GM23338 (cell line): ENCODE measurements around the gene PGGT1B. TPM values are rescaled to one million over a fixed set of nuclear protein-coding genes. Genes with fewer than 3 reads are reported as not detected.

ENCODE experiments used
- ATAC-seq: fragments of 200-7000 bp; cut with Tn5 transposase; 3 replicates; pipeline ENCODE4 v1.9.1; 2020
- DNase-seq: peaks from one replicate; pipeline ENCODE4 v3.0.0-alpha.2; 2015; ENCODE audit warnings: low spot score
- H2AFZ ChIP-seq: fragments of 200-600 bp; sonication (generic); 2 replicates; pipeline ENCODE4 v1.8.0; 2016; ENCODE audit warnings: antibody characterized with exemption, mild to moderate bottlenecking, moderate library complexity
- H3F3A ChIP-seq: fragments of 200-600 bp; sonication (generic); replicated peaks from 2 replicates; pipeline ENCODE4 v1.8.0; 2017; ENCODE audit warnings: antibody characterized with exemption, mixed run types, low read depth
- H3K27ac ChIP-seq: fragments of 200-600 bp; sonication (generic); 2 replicates; pipeline ENCODE4 v1.6.1; 2016; ENCODE audit warnings: low read depth
- H3K27me3 ChIP-seq: fragments of 200-600 bp; sonication (generic); 2 replicates; pipeline ENCODE4 v1.8.0; 2016; ENCODE audit warnings: mild to moderate bottlenecking, mixed run types, moderate library complexity; ENCODE audit not compliant: insufficient read depth
- H3K36me3 ChIP-seq: fragments of 200-600 bp; sonication (generic); 2 replicates; pipeline ENCODE4 v1.8.0; 2016; ENCODE audit warnings: mild to moderate bottlenecking; ENCODE audit not compliant: insufficient read depth
- H3K4me1 ChIP-seq: fragments of 200-600 bp; sonication (generic); 2 replicates; pipeline ENCODE4 v1.8.0; 2016; ENCODE audit warnings: mild to moderate bottlenecking, moderate library complexity; ENCODE audit not compliant: insufficient read depth
- H3K4me2 ChIP-seq: fragments of 200-600 bp; sonication (generic); 2 replicates; pipeline ENCODE4 v1.7.1; 2017; ENCODE audit warnings: mixed run types
- H3K4me3 ChIP-seq: fragments of 200-600 bp; sonication (generic); 2 replicates; pipeline ENCODE4 v1.6.1; 2016; ENCODE audit warnings: mixed run types
- H3K79me2 ChIP-seq: fragments of 200-600 bp; sonication (generic); replicated peaks from 2 replicates; pipeline ENCODE4 v1.8.0; 2017; ENCODE audit warnings: mild to moderate bottlenecking; ENCODE audit not compliant: insufficient read depth
- H3K9me2 ChIP-seq: fragments of 200-600 bp; sonication (generic); 2 replicates; pipeline ENCODE4 v1.8.0; 2017; ENCODE audit not compliant: insufficient read depth
- H4K20me1 ChIP-seq: fragments of 200-600 bp; sonication (generic); replicated peaks from 2 replicates; pipeline ENCODE4 v1.8.0; 2017; ENCODE audit warnings: mild to moderate bottlenecking; ENCODE audit not compliant: insufficient read depth
- H3K27ac Mint-ChIP-seq: 2 replicates; pipeline ENCODE4 v1.8.0; 2020; ENCODE audit warnings: inconsistent platforms, mild to moderate bottlenecking, moderate library complexity, mixed read lengths
- H3K27me3 Mint-ChIP-seq: 3 replicates; pipeline ENCODE4 v1.8.0; 2022; ENCODE audit warnings: low read depth, mild to moderate bottlenecking, moderate library complexity, mixed read lengths, inconsistent platforms; ENCODE audit not compliant: insufficient read depth, poor library complexity
- H3K36me3 Mint-ChIP-seq: 3 replicates; pipeline ENCODE4 v1.8.0; 2021; ENCODE audit warnings: low read depth, mild to moderate bottlenecking, inconsistent platforms, moderate library complexity, mixed read lengths
- H3K4me1 Mint-ChIP-seq: 3 replicates; pipeline ENCODE4 v1.8.0; 2020; ENCODE audit warnings: mild to moderate bottlenecking, inconsistent platforms, mixed read lengths
- H3K4me3 Mint-ChIP-seq: 3 replicates; pipeline ENCODE4 v1.8.0; 2021; ENCODE audit warnings: moderate library complexity, mild to moderate bottlenecking, inconsistent platforms, mixed read lengths
- H3K9me3 Mint-ChIP-seq: 3 replicates; pipeline ENCODE4 v1.8.0; 2020; ENCODE audit warnings: moderate library complexity, mild to moderate bottlenecking, inconsistent platforms, mixed read lengths
- ETS1 ChIP-seq: IDR thresholded peaks from 2 replicates; pipeline ENCODE4 v1.6.1; 2016; ENCODE audit warnings: antibody characterized with exemption
- EZH2 ChIP-seq: fragments of 200-600 bp; sonication (generic); IDR thresholded peaks from one replicate; pipeline ENCODE4 v1.8.0; 2017; ENCODE audit warnings: antibody characterized with exemption, mild to moderate bottlenecking, low read depth; ENCODE audit not compliant: unreplicated experiment
- EZH2phosphoT487 ChIP-seq: fragments of 200-600 bp; sonication (generic); IDR thresholded peaks from one replicate; pipeline ENCODE4 v1.8.1; 2018; ENCODE audit warnings: antibody characterized with exemption; ENCODE audit not compliant: unreplicated experiment
- JUNB ChIP-seq: IDR thresholded peaks from one replicate; pipeline ENCODE4 v1.6.1; 2016; ENCODE audit warnings: antibody characterized with exemption; ENCODE audit not compliant: unreplicated experiment
- NANOG ChIP-seq: IDR thresholded peaks from 2 replicates; pipeline ENCODE4 v1.6.1; 2016; ENCODE audit warnings: antibody characterized with exemption, borderline replicate concordance
- POLR2AphosphoS5 ChIP-seq: IDR thresholded peaks from 2 replicates; pipeline ENCODE4 v1.6.1; 2016; ENCODE audit warnings: antibody characterized with exemption, low read depth
- REST ChIP-seq: IDR thresholded peaks from one replicate; pipeline ENCODE4 v1.6.1; 2018; ENCODE audit warnings: antibody characterized with exemption; ENCODE audit not compliant: unreplicated experiment
- ZNF331 ChIP-seq: fragments of 250-450 bp; sonication (Bioruptor Pico); IDR thresholded peaks from 2 replicates; pipeline ENCODE4 v1.5.0; 2020; ENCODE audit warnings: low read depth, mild to moderate bottlenecking, moderate library complexity
- polyA plus RNA-seq: library from polyadenylated mRNA; unstranded; fragments of >200 nt; fragmentation: Nextera tagmentation; extraction: Ambion mirVana; gene quantifications from 2 replicates; pipeline ENCODE4 v1.2.1, GENCODE V29; 2016
- total RNA-seq: library from RNA; depleted of rRNA; stranded (reverse); fragments of >200 nt; shearing (Covaris generic); gene quantifications from 2 replicates; pipeline ENCODE4 v1.2.3, GENCODE V29; 2014

The PGGT1B gene
- total and polyA plus RNA-seq, 2 experiments from 2014 or later, result 8.6 to 12.9 TPM

- H3K36me3 ChIP-seq, result no peaks in the 10 kb centered on the region
- H3K4me3 ChIP-seq, result no peak overlapping the region
- no peaks in the 10 kb centered on the region for H3K9me2 ChIP-seq
- Mint-ChIP-seq H3K4me1 (peaks cover 15% of the 10 kb centered on the region), H3K36me3 (no peaks in the 10 kb centered on the region), H3K4me3 (no peak overlapping the region), H3K27ac (no peak overlapping the region), H3K9me3 (no peaks in the 10 kb centered on the region), H3K27me3 (peaks cover 32% of the 10 kb centered on the region)
- no peak overlapping the region for H3K27ac ChIP-seq
- H3K4me1 ChIP-seq, result peaks cover 6% of the 10 kb centered on the region
- DNase-seq, result no peak
- H3K4me2 ChIP-seq, result no peak overlapping the region
- 0 out of 2 replicates have a peak, but pooled peaks cover 4% of the 10 kb centered on the region for H3F3A ChIP-seq
- no peak for ATAC-seq
- H2AFZ ChIP-seq, result no peak overlapping the region
- H3K79me2 ChIP-seq, result no peaks in the 10 kb centered on the region
- peaks cover 39% of the 10 kb centered on the region for H3K27me3 ChIP-seq
- H4K20me1 ChIP-seq, result no peaks in the 10 kb centered on the region
- no peak for TF ChIP-seq POLR2AphosphoS5
Observed at GRCh38 chr5:115184770-115185169, 77.9 kb downstream of the PGGT1B start.

- no peaks in the 10 kb centered on the region for H3K36me3 ChIP-seq
- H3K27me3 ChIP-seq, result peaks cover 69% of the 10 kb centered on the region
- Mint-ChIP-seq H3K36me3 (no peaks in the 10 kb centered on the region), H3K27me3 (peaks cover 61% of the 10 kb centered on the region), H3K4me3 (no peak overlapping the region), H3K9me3 (no peaks in the 10 kb centered on the region), H3K27ac (no peak overlapping the region), H3K4me1 (peaks cover 11% of the 10 kb centered on the region)
- ATAC-seq (no peak), DNase-seq (no peak)
- no peak overlapping the region for H3K4me3 ChIP-seq
- peaks cover 6% of the 10 kb centered on the region for H3K4me1 ChIP-seq
- no peak overlapping the region for H2AFZ ChIP-seq
- no peaks in the 10 kb centered on the region for H4K20me1 ChIP-seq
- TF ChIP-seq ZNF331 (CRISPR knock-in tag) (no peak), EZH2 (peak; percentile 18)
- H3K27ac ChIP-seq, result no peak overlapping the region
- H3F3A ChIP-seq, result 0 out of 2 replicates have a peak, but pooled peaks cover 4% of the 10 kb centered on the region
- no peaks in the 10 kb centered on the region for H3K79me2 ChIP-seq
- no peaks in the 10 kb centered on the region for H3K9me2 ChIP-seq
- no peak overlapping the region for H3K4me2 ChIP-seq
Observed at GRCh38 chr5:115181757-115182156, 80.9 kb downstream of the PGGT1B start.

- Histone ChIP-seq H3K79me2 (no peaks in the 10 kb centered on the region), H3K4me1 (peaks cover 6% of the 10 kb centered on the region), H4K20me1 (no peaks in the 10 kb centered on the region), H3K27me3 (peaks cover 84% of the 10 kb centered on the region), H3K27ac (no peak overlapping the region), H3K9me2 (no peaks in the 10 kb centered on the region), H3K4me2 (peak overlapping the region; percentile 96), H2AFZ (peak overlapping the region; percentile 99), H3K4me3 (peak overlapping the region; percentile 64), H3F3A (0 out of 2 replicates have a peak, but pooled peaks cover 4% of the 10 kb centered on the region), H3K36me3 (no peaks in the 10 kb centered on the region)
- TF ChIP-seq NANOG, result no peak
- TF ChIP-seq REST, result no peak
- TF ChIP-seq POLR2AphosphoS5, result no peak
- TF ChIP-seq ETS1, result no peak
- TF ChIP-seq ZNF331 (CRISPR knock-in tag), result no peak
- no peak for TF ChIP-seq EZH2phosphoT487
- no peak for TF ChIP-seq JUNB
- peak; percentile 21 for TF ChIP-seq EZH2
- Mint-ChIP-seq H3K4me3 (peak overlapping the region; percentile 83), H3K27me3 (peaks cover 57% of the 10 kb centered on the region), H3K36me3 (no peaks in the 10 kb centered on the region), H3K4me1 (peaks cover 11% of the 10 kb centered on the region), H3K27ac (no peak overlapping the region), H3K9me3 (no peaks in the 10 kb centered on the region)
- DNase-seq (peak; percentile 84), ATAC-seq (peak; percentile 78)
Observed at GRCh38 chr5:115180165-115180709, 82.4 kb downstream of the PGGT1B start.
